ENCODE results near the gene MPDZ. TPM values are rescaled to one million over a fixed set of nuclear protein-coding genes. Genes with fewer than 3 reads are reported as not detected.
A peak's percentile ranks its signal among the peaks of the same experiment; 100 is the strongest.

The MPDZ gene
- total RNA-seq, 1 donor from 2014 or later, result 46.2 TPM

- Histone ChIP-seq H3K36me3 (peaks cover 11 to 44% of the 10 kb centered on the region in 2 donors), H3K9me3 (no peaks in the 10 kb centered on the region), H3K4me1 (peaks cover 3 to 10% of the 10 kb centered on the region in 2 donors), H3K27ac (peak overlapping the region; percentile 24 to 25), H3K27me3 (no peaks in the 10 kb centered on the region), H3K4me3 (no peak overlapping the region)
- no peak for TF ChIP-seq CTCF (IDR thresholded peaks at IDR 0.05)
- DNase-seq (ENCODE audit: low spot score in 2 of 2), result peak in 1 of 2 donors; percentile 73
- intact Hi-C loops (cut with DNase I), result no loop called here
Observed at GRCh38 chr9:13110766-13111417, 168.6 kb downstream of the MPDZ start.

GRCh38 chr9:13109781-13110180 lies 169.7 kb downstream of the MPDZ start:
- peaks cover 3 to 10% of the 10 kb centered on the region in 2 donors for H3K4me1 ChIP-seq
- H3K36me3 ChIP-seq, result peaks cover 11 to 53% of the 10 kb centered on the region in 2 donors
- no peak overlapping the region for H3K27ac ChIP-seq
- H3K4me3 ChIP-seq, result no peak overlapping the region
- DNase-seq (ENCODE audit: low spot score in 2 of 2), result no peak
- no peak for TF ChIP-seq CTCF (IDR thresholded peaks at IDR 0.05)
- no peaks in the 10 kb centered on the region for H3K9me3 ChIP-seq
- intact Hi-C loops (cut with DNase I), result loop anchor here (10.0 kb wide), 1 partner anchor 165 kb away; the partner anchor contains the start of gene MPDZ
- no peaks in the 10 kb centered on the region for H3K27me3 ChIP-seq

- H3K4me1 ChIP-seq, result peaks cover 0 to 12% of the 10 kb centered on the region in 2 donors
- H3K4me3 ChIP-seq, result no peak overlapping the region
- peaks cover 11 to 61% of the 10 kb centered on the region in 2 donors for H3K36me3 ChIP-seq
- no peak for DNase-seq (ENCODE audit: low spot score in 2 of 2)
- no peak overlapping the region for H3K27ac ChIP-seq
- no peaks in the 10 kb centered on the region for H3K27me3 ChIP-seq
- intact Hi-C loops (cut with DNase I), result loop anchor here (10.0 kb wide), 1 partner anchor 168 kb away; the partner anchor contains the start of gene MPDZ
- no peak for TF ChIP-seq CTCF (IDR thresholded peaks at IDR 0.05)
- no peaks in the 10 kb centered on the region for H3K9me3 ChIP-seq
Observed at GRCh38 chr9:13107008-13107407, 172.5 kb downstream of the MPDZ start.

GRCh38 chr9:13100914-13101572 lies 178.4 kb downstream of the MPDZ start:
- no peaks in the 10 kb centered on the region for H3K27me3 ChIP-seq
- no peak overlapping the region for H3K4me3 ChIP-seq
- H3K27ac ChIP-seq, result peak overlapping the region; percentile 63 to 72
- H3K4me1 ChIP-seq, result peaks cover 0 to 31% of the 10 kb centered on the region in 2 donors
- no peak for TF ChIP-seq CTCF (IDR thresholded peaks at IDR 0.05)
- H3K9me3 ChIP-seq, result no peaks in the 10 kb centered on the region
- peaks cover 0 to 21% of the 10 kb centered on the region in 2 donors for H3K36me3 ChIP-seq
- intact Hi-C loops (cut with DNase I), result loop anchor here (10.0 kb wide), 1 partner anchor 174 kb away; the partner anchor contains the start of gene MPDZ
- no peak for DNase-seq (ENCODE audit: low spot score in 2 of 2)

- intact Hi-C loops (cut with DNase I), result loop anchor here (5.0 kb wide), 1 partner anchor 42 kb away; no protein-coding TSS in a partner anchor
- Histone ChIP-seq H3K27ac (no peak overlapping the region), H3K4me3 (no peak overlapping the region), H3K4me1 (peaks cover 0 to 22% of the 10 kb centered on the region in 2 donors), H3K9me3 (no peaks in the 10 kb centered on the region), H3K27me3 (no peaks in the 10 kb centered on the region), H3K36me3 (no peaks in the 10 kb centered on the region)
- TF ChIP-seq CTCF (IDR thresholded peaks at IDR 0.05), result no peak
- DNase-seq (ENCODE audit: low spot score in 2 of 2), result no peak
Observed at GRCh38 chr9:13095056-13095455, 184.4 kb downstream of the MPDZ start.
